Testis (tissue), 3 donors: ENCODE measurements around the gene ELAVL4. TPM values are rescaled to one million over a fixed set of nuclear protein-coding genes. Genes with fewer than 3 reads are reported as not detected.

Source experiments
- DNase-seq: peaks from one replicate; pipeline ENCODE4 v3.0.0-alpha.2; 2019
- H3K27ac ChIP-seq, 2 donors: fragments of 200-600 bp; sonication (generic); one replicate each; pipeline ENCODE4 v1.5.1; 2019
- H3K27me3 ChIP-seq: fragments of 200-600 bp; sonication (generic); one replicate; pipeline ENCODE4 v1.5.1; 2019
- H3K36me3 ChIP-seq: fragments of 200-600 bp; sonication (generic); one replicate; pipeline ENCODE4 v1.5.1; 2017; ENCODE audit warnings: low read depth; ENCODE audit errors: missing control alignments
- H3K4me1 ChIP-seq: fragments of 200-600 bp; sonication (generic); one replicate; pipeline ENCODE4 v1.5.1; 2019
- H3K4me3 ChIP-seq, 2 donors: fragments of 200-600 bp; sonication (generic); one replicate each; pipeline ENCODE4 v1.5.1; 2017 to 2019
- H3K9me3 ChIP-seq: fragments of 200-600 bp; sonication (generic); one replicate; pipeline ENCODE4 v1.5.1; 2017
- POLR2A ChIP-seq: fragments of 450-650 bp; IDR thresholded peaks from one replicate; pipeline ENCODE4 v1.6.1; 2017; ENCODE audit warnings: antibody characterized with exemption, mild to moderate bottlenecking, moderate library complexity
- WGBS, 2 donors: methylation state at CpG; one replicate each; pipeline ENCODE4 v1.1.5; 2018; 5-methylcytosine and 5-hydroxymethylcytosine counted together
- intact Hi-C: fragments of 100-400 bp; cut with DNase I; formaldehyde crosslinking; loops from one replicate; pipeline ENCODE4 v1.15.1; 2023; ENCODE audit warnings: low total_unique reads
- polyA plus RNA-seq: library from polyadenylated mRNA; stranded (reverse); fragments of 350-450 nt; fragmentation: Illumina TruSeq; extraction: RNeasy Lipid Tissue Mini Kit (QIAGEN cat#74804); gene quantifications from one replicate; pipeline ENCODE4 v1.2.3, GENCODE V29; 2014; ENCODE audit warnings: low read depth, low replicate concordance; ENCODE audit not compliant: insufficient read depth
- total RNA-seq, 2 donors: library from RNA; depleted of rRNA; stranded (reverse); fragments of >200 nt; gene quantifications; one replicate each; pipeline ENCODE4 v1.2.3, GENCODE V29; 2016
- TF ChIP-seq, protein P1 (sequence below), 3 experiments: fragments of 450-650 bp in 2 of 3; fragments of 200-600 bp in 1 of 3; sonication (generic) in 1 of 3; IDR thresholded peaks; one replicate each; pipeline ENCODE4 v1.5.1; 2016 to 2019; ENCODE audit warnings: antibody characterized with exemption in 3 of 3, mild to moderate bottlenecking in 2 of 3, moderate library complexity in 1 of 3

The ELAVL4 gene
- total and polyA plus RNA-seq, 3 donors from 2014 or later: 9.0 to 21.0 (median 12.1) TPM

DNA sequence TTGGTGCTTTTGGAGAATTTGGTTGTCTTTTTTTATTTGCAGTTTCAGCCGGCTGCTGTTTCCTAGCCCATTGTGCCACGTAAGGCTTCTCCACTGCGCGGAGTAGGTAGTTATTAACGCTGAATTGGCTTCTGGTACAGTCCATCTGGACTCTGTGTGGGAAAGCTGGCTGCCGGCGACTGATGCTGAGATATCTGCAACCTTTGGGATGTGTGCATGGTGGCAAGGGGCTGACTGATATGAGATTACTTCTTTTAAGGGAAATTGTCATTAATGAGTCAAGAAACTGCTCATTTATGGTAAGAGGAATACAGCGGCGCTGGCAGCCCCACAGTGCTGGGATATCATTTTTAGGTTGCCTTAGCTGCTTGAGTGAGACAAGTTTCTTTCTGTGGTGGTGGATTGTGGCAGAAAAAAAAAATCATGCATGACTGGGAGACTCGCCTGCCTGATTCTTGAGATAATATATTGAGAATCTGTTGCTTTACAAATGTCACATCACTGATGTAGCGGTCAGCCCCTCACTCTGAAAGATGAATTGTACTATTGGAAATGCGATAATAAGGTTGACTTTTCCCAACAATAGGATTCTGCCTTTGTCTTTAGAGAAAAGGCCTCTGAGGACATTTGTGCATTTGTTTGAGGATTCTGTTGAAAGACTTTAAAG lies 2.5 kb upstream of the ELAVL4 start:
- Histone ChIP-seq H3K9me3 (no peaks in the 10 kb centered on the region), H3K27me3 (no peaks in the 10 kb centered on the region), H3K4me3 (no peak overlapping the region), H3K36me3 (no peaks in the 10 kb centered on the region), H3K4me1 (no peaks in the 10 kb centered on the region), H3K27ac (no peak overlapping the region)
- DNase-seq: no peak
- intact Hi-C loops: no loop called here
- 71 to 77% methylated on average over 12 of the region's 12 CpGs for WGBS, 2 donors
- TF ChIP-seq, protein P1, sequence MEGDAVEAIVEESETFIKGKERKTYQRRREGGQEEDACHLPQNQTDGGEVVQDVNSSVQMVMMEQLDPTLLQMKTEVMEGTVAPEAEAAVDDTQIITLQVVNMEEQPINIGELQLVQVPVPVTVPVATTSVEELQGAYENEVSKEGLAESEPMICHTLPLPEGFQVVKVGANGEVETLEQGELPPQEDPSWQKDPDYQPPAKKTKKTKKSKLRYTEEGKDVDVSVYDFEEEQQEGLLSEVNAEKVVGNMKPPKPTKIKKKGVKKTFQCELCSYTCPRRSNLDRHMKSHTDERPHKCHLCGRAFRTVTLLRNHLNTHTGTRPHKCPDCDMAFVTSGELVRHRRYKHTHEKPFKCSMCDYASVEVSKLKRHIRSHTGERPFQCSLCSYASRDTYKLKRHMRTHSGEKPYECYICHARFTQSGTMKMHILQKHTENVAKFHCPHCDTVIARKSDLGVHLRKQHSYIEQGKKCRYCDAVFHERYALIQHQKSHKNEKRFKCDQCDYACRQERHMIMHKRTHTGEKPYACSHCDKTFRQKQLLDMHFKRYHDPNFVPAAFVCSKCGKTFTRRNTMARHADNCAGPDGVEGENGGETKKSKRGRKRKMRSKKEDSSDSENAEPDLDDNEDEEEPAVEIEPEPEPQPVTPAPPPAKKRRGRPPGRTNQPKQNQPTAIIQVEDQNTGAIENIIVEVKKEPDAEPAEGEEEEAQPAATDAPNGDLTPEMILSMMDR (IDR thresholded peaks at IDR 0.05): no peak
- TF ChIP-seq POLR2A: no peak

DNA sequence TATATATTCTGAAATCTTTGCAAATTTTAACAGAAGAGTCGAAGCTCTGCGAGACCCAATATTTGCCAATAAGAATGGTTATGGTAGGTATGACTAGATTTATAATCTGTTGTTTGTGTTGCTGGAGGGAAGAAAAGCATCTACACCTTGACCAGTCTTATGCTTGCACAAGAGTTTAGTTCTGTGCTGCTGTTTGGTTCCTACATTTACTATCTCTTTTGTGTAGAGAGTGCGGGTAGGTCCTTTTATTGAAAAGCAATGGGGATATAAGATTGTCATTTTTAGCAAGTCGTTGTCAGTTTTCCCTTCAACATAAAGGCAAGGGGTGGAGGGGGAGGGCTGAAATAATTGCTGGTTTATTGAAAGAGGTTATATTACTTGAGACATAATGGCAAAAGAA lies 396 bp downstream of the ELAVL4 start:
- no peak for DNase-seq
- WGBS, 2 donors: 60 to 69% methylated on average over 4 of the region's 4 CpGs
- H3K9me3 ChIP-seq: no peaks in the 10 kb centered on the region
- H3K4me1 ChIP-seq: no peaks in the 10 kb centered on the region
- intact Hi-C loops: no loop called here
- H3K36me3 ChIP-seq: no peaks in the 10 kb centered on the region
- H3K27ac ChIP-seq: no peak overlapping the region
- H3K4me3 ChIP-seq: no peak overlapping the region
- H3K27me3 ChIP-seq: no peaks in the 10 kb centered on the region
- no peak for TF ChIP-seq POLR2A
- TF ChIP-seq, protein P1 (IDR thresholded peaks at IDR 0.05): no peak

DNA sequence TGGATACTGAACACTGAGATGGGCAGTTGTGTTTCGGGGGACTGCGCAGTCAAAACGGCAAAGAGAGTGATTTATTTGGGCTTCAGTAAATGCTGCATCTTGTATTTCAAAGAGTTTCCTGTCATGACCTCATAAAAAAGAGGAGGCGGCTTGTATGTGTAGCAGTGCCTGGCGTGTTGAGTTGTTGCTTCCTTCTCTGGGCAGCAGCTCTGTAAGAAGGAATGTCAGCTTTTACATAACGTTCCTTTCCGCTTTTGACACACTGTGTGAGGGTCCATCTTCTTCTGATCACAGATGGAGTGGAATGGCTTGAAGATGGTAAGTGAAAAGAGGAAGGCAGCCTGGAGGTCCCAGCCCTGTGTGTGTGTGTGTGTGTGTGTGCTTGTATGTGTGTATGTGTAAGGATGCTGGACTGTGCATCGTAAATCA lies 941 bp downstream of the ELAVL4 start:
- Histone ChIP-seq H3K36me3 (no peaks in the 10 kb centered on the region), H3K9me3 (no peaks in the 10 kb centered on the region), H3K27me3 (no peaks in the 10 kb centered on the region), H3K27ac (no peak overlapping the region), H3K4me1 (no peaks in the 10 kb centered on the region), H3K4me3 (no peak overlapping the region)
- intact Hi-C loops: no loop called here
- no peak for TF ChIP-seq POLR2A
- WGBS, 2 donors: 8 to 14% methylated on average over 8 of the region's 8 CpGs
- DNase-seq: peak; percentile 14

DNA sequence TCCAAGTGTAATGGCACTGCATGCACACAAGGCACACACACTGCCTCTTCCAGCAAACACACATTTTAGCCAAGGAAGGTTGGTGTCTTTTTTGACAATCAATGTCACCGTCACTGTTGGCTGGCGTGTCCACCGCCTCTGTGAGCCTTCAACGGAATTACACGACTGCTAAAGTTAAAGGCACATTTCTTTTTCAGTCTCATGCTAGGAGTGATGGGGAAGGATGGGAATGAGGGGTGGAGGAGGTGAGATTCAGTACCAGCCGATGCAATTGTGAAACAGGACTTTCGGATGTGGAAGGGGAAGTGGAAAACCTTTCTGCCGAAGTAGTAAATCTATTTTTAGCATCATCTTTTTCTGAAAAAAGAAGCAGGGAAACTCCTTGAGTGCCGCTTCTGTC lies 1.4 kb downstream of the ELAVL4 start:
- no peaks in the 10 kb centered on the region for H3K27me3 ChIP-seq
- no peak overlapping the region for H3K4me3 ChIP-seq
- no peaks in the 10 kb centered on the region for H3K9me3 ChIP-seq
- no peaks in the 10 kb centered on the region for H3K36me3 ChIP-seq
- H3K4me1 ChIP-seq: no peaks in the 10 kb centered on the region
- H3K27ac ChIP-seq: no peak overlapping the region
- WGBS, 2 donors: 9 to 24% methylated on average over 9 of the region's 9 CpGs
- TF ChIP-seq POLR2A: no peak
- TF ChIP-seq, protein P1 (IDR thresholded peaks at IDR 0.05): no peak
- DNase-seq: no peak
- intact Hi-C loops: no loop called here

DNA sequence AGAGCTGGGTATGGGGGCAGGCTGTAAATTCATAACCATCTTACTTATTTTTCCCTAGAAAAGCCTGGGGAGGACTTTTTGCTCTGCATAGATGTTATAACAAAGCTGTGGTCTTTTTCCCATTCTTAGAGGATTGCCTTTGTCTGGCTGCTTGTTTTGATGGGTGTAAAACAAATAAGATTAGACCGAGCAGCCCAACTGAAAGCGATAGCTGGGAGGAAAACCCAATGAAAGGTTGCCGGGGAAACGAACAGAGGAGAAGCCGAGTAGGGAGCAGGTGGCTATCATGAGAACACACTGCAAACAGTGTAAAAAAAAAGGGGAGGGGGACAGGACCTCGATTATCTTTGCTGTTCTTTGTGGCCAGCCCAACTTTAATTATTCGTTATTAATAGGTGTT lies 1.9 kb downstream of the ELAVL4 start:
- no peak overlapping the region for H3K4me3 ChIP-seq
- TF ChIP-seq POLR2A: no peak
- TF ChIP-seq, protein P1 (IDR thresholded peaks at IDR 0.05): no peak
- 4 to 9% methylated on average over 7 of the region's 7 CpGs for WGBS, 2 donors
- intact Hi-C loops: no loop called here
- DNase-seq: no peak
- H3K27ac ChIP-seq: no peak overlapping the region
- H3K27me3 ChIP-seq: no peaks in the 10 kb centered on the region
- H3K9me3 ChIP-seq: no peaks in the 10 kb centered on the region
- no peaks in the 10 kb centered on the region for H3K36me3 ChIP-seq
- H3K4me1 ChIP-seq: no peaks in the 10 kb centered on the region
